ENCODE results near the gene EYS. TPM values are rescaled to one million over a fixed set of nuclear protein-coding genes. Genes with fewer than 3 reads are reported as not detected.

The EYS gene
- total RNA-seq, 2 experiments from 2014 or later, result not detected

DNA sequence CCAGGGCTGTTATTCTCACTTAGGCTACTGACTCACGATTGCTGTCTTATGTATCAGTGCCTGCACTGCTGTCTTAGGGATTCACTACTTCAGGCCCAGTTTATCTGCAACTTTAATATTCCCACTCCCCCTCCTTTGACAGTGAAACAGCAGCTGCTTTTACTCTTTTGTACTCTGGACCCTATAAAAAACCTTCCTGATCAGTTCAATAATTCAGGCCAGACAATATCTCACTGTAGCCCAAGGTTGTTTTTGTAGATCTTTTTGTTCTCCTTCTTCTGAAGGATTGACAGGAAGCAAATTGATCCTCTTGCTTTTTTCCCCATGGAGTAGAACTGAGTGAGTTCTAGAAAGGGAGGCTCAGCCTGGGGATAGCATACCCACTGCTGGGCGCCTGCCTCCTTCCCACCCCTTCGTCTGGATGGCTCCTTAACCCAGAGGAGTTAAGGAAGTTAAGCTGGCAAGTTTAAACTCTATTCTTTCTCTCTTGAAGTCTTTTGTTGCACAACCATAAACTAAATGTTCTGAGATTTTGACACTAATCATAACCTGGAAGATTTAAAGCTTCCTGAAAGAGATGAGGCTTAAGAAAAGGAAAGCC is 22.0 kb upstream of the EYS start:
- no peaks in the 10 kb centered on the region for H3K36me3 ChIP-seq (ENCODE audit: insufficient read depth, low read length)
- H3K9me3 ChIP-seq (ENCODE audit: control insufficient read depth in 1 of 2, insufficient read depth in 1 of 2, low read length in 2 of 2), result no peaks in the 10 kb centered on the region
- peaks cover 16% of the 10 kb centered on the region for H3K9me3 Mint-ChIP-seq
- no peak overlapping the region for H3K4me3 Mint-ChIP-seq
- H3K27ac Mint-ChIP-seq, result no peak overlapping the region
- POLR2A ChIA-PET, result no interaction called here
- H3K27me3 ChIP-seq (ENCODE audit: control insufficient read depth in 1 of 2, insufficient read depth in 2 of 2, low read length in 2 of 2), result no peaks in the 10 kb centered on the region
- H3K36me3 Mint-ChIP-seq (ENCODE audit: low read depth), result no peaks in the 10 kb centered on the region
- no peak overlapping the region for H3K27ac ChIP-seq (ENCODE audit: low read depth in 1 of 2, low read length in 2 of 2)
- TF ChIP-seq, protein P1, sequence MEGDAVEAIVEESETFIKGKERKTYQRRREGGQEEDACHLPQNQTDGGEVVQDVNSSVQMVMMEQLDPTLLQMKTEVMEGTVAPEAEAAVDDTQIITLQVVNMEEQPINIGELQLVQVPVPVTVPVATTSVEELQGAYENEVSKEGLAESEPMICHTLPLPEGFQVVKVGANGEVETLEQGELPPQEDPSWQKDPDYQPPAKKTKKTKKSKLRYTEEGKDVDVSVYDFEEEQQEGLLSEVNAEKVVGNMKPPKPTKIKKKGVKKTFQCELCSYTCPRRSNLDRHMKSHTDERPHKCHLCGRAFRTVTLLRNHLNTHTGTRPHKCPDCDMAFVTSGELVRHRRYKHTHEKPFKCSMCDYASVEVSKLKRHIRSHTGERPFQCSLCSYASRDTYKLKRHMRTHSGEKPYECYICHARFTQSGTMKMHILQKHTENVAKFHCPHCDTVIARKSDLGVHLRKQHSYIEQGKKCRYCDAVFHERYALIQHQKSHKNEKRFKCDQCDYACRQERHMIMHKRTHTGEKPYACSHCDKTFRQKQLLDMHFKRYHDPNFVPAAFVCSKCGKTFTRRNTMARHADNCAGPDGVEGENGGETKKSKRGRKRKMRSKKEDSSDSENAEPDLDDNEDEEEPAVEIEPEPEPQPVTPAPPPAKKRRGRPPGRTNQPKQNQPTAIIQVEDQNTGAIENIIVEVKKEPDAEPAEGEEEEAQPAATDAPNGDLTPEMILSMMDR (IDR thresholded peaks at IDR 0.05), result no peak
- intact Hi-C loops (cut with DNase I, micrococcal nuclease), result no loop called here
- DNase-seq, result no peak
- H3K4me1 Mint-ChIP-seq (ENCODE audit: low read depth), result no peaks in the 10 kb centered on the region
- H3K4me3 ChIP-seq (ENCODE audit: low read length), result no peak overlapping the region
- CTCF ChIA-PET, result no interaction called here
- H3K4me1 ChIP-seq (ENCODE audit: insufficient read depth, low read length), result no peaks in the 10 kb centered on the region
- ATAC-seq (ENCODE audit: poor library complexity), result no peak
- H3K27me3 Mint-ChIP-seq, result no peaks in the 10 kb centered on the region

DNA sequence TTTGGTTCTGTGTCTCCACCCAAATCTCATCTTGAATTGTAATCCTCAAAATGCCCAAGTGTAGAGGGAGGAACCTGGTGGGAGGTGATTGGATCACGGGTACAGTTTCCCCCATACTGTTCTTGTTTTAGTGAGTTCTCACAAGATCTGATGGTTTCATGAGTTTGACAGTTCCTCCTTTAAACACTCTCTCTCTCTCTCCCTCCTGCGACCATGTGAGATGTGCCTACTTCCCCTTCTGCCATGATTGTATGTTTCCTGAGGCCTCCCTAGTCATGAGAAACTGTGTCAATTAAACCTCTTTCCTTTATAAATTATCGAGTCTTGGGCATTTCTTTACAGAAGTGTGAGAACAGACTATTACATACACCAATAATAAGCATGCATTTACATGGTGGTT is 12.1 kb upstream of the EYS start:
- H3K4me1 Mint-ChIP-seq (ENCODE audit: low read depth), result no peaks in the 10 kb centered on the region
- no peaks in the 10 kb centered on the region for H3K36me3 ChIP-seq (ENCODE audit: insufficient read depth, low read length)
- TF ChIP-seq, protein P1 (IDR thresholded peaks at IDR 0.05), result no peak
- POLR2A ChIA-PET, result no interaction called here
- H3K27ac ChIP-seq (ENCODE audit: low read depth in 1 of 2, low read length in 2 of 2), result no peak overlapping the region
- no peaks in the 10 kb centered on the region for H3K4me1 ChIP-seq (ENCODE audit: insufficient read depth, low read length)
- no peaks in the 10 kb centered on the region for H3K36me3 Mint-ChIP-seq (ENCODE audit: low read depth)
- H3K27ac Mint-ChIP-seq, result no peak overlapping the region
- ATAC-seq (ENCODE audit: poor library complexity), result no peak
- no peak overlapping the region for H3K4me3 ChIP-seq (ENCODE audit: low read length)
- intact Hi-C loops (cut with DNase I, micrococcal nuclease), result no loop called here
- no peak for DNase-seq
- H3K9me3 Mint-ChIP-seq, result peaks cover 12% of the 10 kb centered on the region
- CTCF ChIA-PET, result no interaction called here
- H3K9me3 ChIP-seq (ENCODE audit: control insufficient read depth in 1 of 2, insufficient read depth in 1 of 2, low read length in 2 of 2), result no peaks in the 10 kb centered on the region
- H3K4me3 Mint-ChIP-seq, result no peak overlapping the region
- no peaks in the 10 kb centered on the region for H3K27me3 Mint-ChIP-seq
- no peaks in the 10 kb centered on the region for H3K27me3 ChIP-seq (ENCODE audit: control insufficient read depth in 1 of 2, insufficient read depth in 2 of 2, low read length in 2 of 2)

DNA sequence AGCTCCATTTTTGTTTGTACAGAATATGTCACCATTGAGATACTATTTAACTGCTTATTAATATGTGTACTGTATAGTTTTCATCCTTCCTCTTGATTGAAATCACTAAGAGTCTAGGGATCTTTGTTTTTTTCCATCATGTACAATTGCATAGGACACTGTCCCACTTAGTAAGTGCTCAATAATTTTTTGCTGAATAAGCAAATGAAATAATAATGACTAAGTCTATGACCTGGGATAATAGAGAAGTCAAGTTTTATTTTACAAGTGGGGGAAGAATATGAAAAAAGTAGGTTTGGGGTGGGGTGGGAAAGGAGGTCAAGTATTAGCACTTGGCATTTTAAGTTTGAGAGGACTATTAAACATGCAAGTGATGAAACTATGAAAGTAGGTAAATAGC is 4.5 kb upstream of the EYS start:
- ATAC-seq (ENCODE audit: poor library complexity) (no peak), DNase-seq (no peak)
- Mint-ChIP-seq H3K4me3 (no peak overlapping the region), H3K9me3 (peaks cover 8% of the 10 kb centered on the region), H3K27ac (no peak overlapping the region), H3K27me3 (no peaks in the 10 kb centered on the region), H3K36me3 (ENCODE audit: low read depth) (no peaks in the 10 kb centered on the region), H3K4me1 (ENCODE audit: low read depth) (no peaks in the 10 kb centered on the region)
- no peaks in the 10 kb centered on the region for H3K9me3 ChIP-seq (ENCODE audit: control insufficient read depth in 1 of 2, insufficient read depth in 1 of 2, low read length in 2 of 2)
- no peaks in the 10 kb centered on the region for H3K36me3 ChIP-seq (ENCODE audit: insufficient read depth, low read length)
- no peak overlapping the region for H3K4me3 ChIP-seq (ENCODE audit: low read length)
- no peak overlapping the region for H3K27ac ChIP-seq (ENCODE audit: low read depth in 1 of 2, low read length in 2 of 2)
- intact Hi-C loops (cut with DNase I, micrococcal nuclease), result no loop called here
- no peaks in the 10 kb centered on the region for H3K27me3 ChIP-seq (ENCODE audit: control insufficient read depth in 1 of 2, insufficient read depth in 2 of 2, low read length in 2 of 2)
- TF ChIP-seq, protein P1 (IDR thresholded peaks at IDR 0.05), result no peak
- ChIA-PET POLR2A (no interaction called here), CTCF (no interaction called here)
- no peaks in the 10 kb centered on the region for H3K4me1 ChIP-seq (ENCODE audit: insufficient read depth, low read length)
